Measurements from ENCODE around the gene ZNF783.
A peak's percentile ranks its signal among the peaks of the same experiment; 100 is the strongest.

Gene ZNF783

DNA sequence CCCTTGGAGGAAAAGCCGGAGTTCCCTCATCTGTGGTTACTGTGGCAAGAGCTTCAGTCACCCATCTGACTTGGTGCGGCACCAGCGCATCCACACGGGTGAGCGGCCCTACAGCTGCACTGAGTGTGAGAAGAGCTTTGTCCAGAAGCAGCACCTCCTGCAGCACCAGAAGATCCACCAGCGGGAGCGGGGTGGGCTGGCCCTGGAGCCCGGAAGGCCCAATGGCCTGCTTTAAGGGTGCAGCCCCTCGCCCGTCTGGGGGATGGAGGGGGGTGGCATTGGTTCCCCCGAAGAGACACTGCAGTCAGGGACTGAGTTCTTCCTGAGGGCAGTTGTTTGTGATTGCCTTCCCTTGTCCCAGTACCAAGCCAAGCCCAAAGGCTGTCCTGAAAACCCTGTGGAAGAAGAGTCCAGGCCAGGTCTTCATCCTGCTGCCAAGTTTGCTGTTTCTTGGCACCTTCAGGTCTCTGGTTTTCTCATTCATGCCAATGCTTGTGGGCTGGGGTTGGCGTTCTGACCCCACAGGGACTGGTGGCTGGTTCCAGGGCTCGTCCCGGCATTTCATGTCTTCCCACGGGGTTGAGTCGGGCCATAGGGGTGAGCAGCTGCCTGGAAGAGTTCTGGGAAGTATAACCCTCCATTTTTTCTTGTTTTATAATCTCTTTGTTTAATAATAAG lies 7.7 kb upstream of the ZNF783 start:
- no peaks in the 10 kb centered on the region for H3K27me3 ChIP-seq (ENCODE audit: insufficient read depth, poor library complexity, severe bottlenecking)
- TF ChIP-seq, protein P1, sequence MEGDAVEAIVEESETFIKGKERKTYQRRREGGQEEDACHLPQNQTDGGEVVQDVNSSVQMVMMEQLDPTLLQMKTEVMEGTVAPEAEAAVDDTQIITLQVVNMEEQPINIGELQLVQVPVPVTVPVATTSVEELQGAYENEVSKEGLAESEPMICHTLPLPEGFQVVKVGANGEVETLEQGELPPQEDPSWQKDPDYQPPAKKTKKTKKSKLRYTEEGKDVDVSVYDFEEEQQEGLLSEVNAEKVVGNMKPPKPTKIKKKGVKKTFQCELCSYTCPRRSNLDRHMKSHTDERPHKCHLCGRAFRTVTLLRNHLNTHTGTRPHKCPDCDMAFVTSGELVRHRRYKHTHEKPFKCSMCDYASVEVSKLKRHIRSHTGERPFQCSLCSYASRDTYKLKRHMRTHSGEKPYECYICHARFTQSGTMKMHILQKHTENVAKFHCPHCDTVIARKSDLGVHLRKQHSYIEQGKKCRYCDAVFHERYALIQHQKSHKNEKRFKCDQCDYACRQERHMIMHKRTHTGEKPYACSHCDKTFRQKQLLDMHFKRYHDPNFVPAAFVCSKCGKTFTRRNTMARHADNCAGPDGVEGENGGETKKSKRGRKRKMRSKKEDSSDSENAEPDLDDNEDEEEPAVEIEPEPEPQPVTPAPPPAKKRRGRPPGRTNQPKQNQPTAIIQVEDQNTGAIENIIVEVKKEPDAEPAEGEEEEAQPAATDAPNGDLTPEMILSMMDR (IDR thresholded peaks at IDR 0.05; ENCODE audit: poor library complexity, severe bottlenecking), result no peak

DNA sequence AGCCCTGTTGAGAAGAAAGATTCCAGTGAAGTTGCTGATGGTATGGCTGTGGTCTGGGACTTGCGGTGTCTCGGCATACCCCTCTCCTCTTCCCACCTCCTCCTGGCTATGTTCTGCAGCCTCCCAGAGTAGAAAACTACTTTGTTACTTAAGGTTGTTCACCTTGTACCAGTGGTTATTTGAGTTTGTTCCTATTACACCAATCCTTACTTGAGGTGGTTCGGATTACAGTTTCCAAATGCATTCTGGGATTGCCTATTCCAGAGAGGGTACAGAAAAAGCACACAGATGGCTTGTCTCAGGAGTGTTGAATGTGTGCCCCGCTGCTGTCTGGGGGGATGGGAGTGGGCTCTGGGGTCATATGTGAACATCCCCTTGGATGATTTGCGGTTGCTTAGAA lies 6.8 kb upstream of the ZNF783 start:
- H3K9me3 ChIP-seq (ENCODE audit: severe bottlenecking), result no peaks in the 10 kb centered on the region
- H3K27me3 ChIP-seq (ENCODE audit: insufficient read depth, poor library complexity, severe bottlenecking), result no peaks in the 10 kb centered on the region
- no peak for ATAC-seq (ENCODE audit: low read depth)
- no peak overlapping the region for H3K27ac ChIP-seq (ENCODE audit: poor library complexity, severe bottlenecking)
- DNase-seq (ENCODE audit: low spot score), result no peak
- H3K4me1 ChIP-seq (ENCODE audit: insufficient read depth, poor library complexity, severe bottlenecking), result peaks cover 4% of the 10 kb centered on the region
- peaks cover 45% of the 10 kb centered on the region for H3K36me3 ChIP-seq (ENCODE audit: low read depth)
- TF ChIP-seq, protein P1 (IDR thresholded peaks at IDR 0.05; ENCODE audit: poor library complexity, severe bottlenecking), result no peak
- H3K4me3 ChIP-seq (ENCODE audit: severe bottlenecking), result no peak overlapping the region

More for the DNA sequence above, 7.7 kb upstream of the ZNF783 start:
- Histone ChIP-seq H3K9me3 (ENCODE audit: severe bottlenecking) (no peaks in the 10 kb centered on the region), H3K27ac (ENCODE audit: poor library complexity, severe bottlenecking) (no peak overlapping the region), H3K4me3 (ENCODE audit: severe bottlenecking) (no peak overlapping the region), H3K36me3 (ENCODE audit: low read depth) (peaks cover 52% of the 10 kb centered on the region), H3K4me1 (ENCODE audit: insufficient read depth, poor library complexity, severe bottlenecking) (peaks cover 4% of the 10 kb centered on the region)
- DNase-seq (ENCODE audit: low spot score) (no peak), ATAC-seq (ENCODE audit: low read depth) (no peak)

DNA sequence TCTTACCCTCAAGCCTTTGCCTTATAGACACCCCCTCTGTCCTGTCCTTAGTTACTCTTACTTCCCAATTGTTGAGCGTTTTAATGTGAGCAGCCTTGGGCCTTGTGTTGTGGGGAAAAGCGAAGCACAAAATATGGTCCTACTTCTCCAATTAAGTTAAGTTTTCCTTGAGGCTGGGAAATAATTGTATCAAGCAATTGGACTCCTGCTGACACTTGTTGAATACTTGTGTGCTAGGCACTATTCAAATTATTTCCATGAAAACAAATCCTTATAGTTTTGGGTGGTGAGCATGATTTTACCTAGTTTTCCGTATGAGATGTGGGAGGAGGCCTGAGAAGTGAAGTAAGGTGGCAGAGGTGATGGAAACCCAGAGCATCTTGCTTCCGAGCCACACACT lies 5.4 kb upstream of the ZNF783 start:
- TF ChIP-seq, protein P1 (IDR thresholded peaks at IDR 0.05; ENCODE audit: poor library complexity, severe bottlenecking), result no peak
- Histone ChIP-seq H3K27me3 (ENCODE audit: insufficient read depth, poor library complexity, severe bottlenecking) (no peaks in the 10 kb centered on the region), H3K9me3 (ENCODE audit: severe bottlenecking) (no peaks in the 10 kb centered on the region), H3K27ac (ENCODE audit: poor library complexity, severe bottlenecking) (peak overlapping the region; percentile 17), H3K36me3 (ENCODE audit: low read depth) (peaks cover 33% of the 10 kb centered on the region), H3K4me3 (ENCODE audit: severe bottlenecking) (no peak overlapping the region), H3K4me1 (ENCODE audit: insufficient read depth, poor library complexity, severe bottlenecking) (peaks cover 4% of the 10 kb centered on the region)
- no peak for ATAC-seq (ENCODE audit: low read depth)
- DNase-seq (ENCODE audit: low spot score), result no peak

DNA sequence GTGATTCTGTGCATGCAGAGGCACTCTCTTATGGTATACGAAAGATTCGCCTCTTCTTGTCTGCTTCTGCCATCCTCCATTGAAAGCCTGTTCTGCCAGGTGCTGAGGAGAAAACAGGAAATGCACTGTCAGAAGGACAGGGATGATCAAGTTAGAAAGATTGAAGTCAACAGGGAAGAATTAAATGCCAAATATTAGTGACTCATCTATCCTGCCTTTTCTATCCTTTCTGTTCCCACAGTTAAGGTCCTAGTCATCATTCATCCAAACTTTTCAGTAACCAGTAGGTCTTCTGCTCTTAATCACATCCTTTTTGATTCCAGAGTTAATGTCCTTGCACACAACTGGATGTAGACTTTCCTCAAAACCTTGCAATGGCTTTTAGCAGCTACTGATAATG lies 4.8 kb upstream of the ZNF783 start:
- Histone ChIP-seq H3K9me3 (ENCODE audit: severe bottlenecking) (no peaks in the 10 kb centered on the region), H3K27ac (ENCODE audit: poor library complexity, severe bottlenecking) (peak overlapping the region; percentile 17), H3K36me3 (ENCODE audit: low read depth) (peaks cover 27% of the 10 kb centered on the region), H3K27me3 (ENCODE audit: insufficient read depth, poor library complexity, severe bottlenecking) (no peaks in the 10 kb centered on the region), H3K4me1 (ENCODE audit: insufficient read depth, poor library complexity, severe bottlenecking) (peaks cover 4% of the 10 kb centered on the region), H3K4me3 (ENCODE audit: severe bottlenecking) (no peak overlapping the region)
- peak; percentile 5; the same call in 1 of the 3 replicates for ATAC-seq (ENCODE audit: low read depth)
- TF ChIP-seq, protein P1 (IDR thresholded peaks at IDR 0.05; ENCODE audit: poor library complexity, severe bottlenecking), result no peak
- DNase-seq (ENCODE audit: low spot score), result no peak

DNA sequence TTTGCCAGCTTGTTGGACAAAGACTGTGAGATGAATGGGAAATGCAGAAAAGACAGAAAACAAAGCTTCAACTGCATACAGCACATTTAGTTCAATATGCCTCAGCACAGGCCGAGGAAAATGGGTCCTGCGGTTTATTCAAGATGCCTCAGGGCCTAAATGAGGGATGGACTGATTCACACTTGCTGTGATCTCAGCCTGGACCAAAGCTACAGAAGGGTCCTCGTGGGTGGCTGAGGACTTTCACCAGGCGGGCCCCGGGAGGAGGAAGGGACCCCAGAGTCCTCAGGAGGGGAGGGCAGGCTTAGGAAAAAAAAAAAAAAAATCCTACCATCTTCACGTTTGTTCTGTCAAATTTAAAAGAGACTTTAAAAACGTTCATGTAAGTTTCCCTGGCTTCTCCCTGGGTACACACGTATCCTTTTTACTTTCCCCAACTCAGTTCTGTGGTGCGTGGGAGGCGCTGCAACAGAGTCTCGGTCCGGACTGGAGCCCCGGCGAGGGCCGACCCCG lies 624 bp upstream of the ZNF783 start:
- no peaks in the 10 kb centered on the region for H3K27me3 ChIP-seq (ENCODE audit: insufficient read depth, poor library complexity, severe bottlenecking)
- H3K4me3 ChIP-seq (ENCODE audit: severe bottlenecking), result peak overlapping the region; percentile 63
- ATAC-seq (ENCODE audit: low read depth) (peak; percentile 38), DNase-seq (ENCODE audit: low spot score) (no peak)
- peak overlapping the region; percentile 85 for H3K27ac ChIP-seq (ENCODE audit: poor library complexity, severe bottlenecking)
- peaks cover 20% of the 10 kb centered on the region for H3K36me3 ChIP-seq (ENCODE audit: low read depth)
- H3K9me3 ChIP-seq (ENCODE audit: severe bottlenecking), result no peaks in the 10 kb centered on the region
- TF ChIP-seq, protein P1 (IDR thresholded peaks at IDR 0.05; ENCODE audit: poor library complexity, severe bottlenecking), result no peak
- H3K4me1 ChIP-seq (ENCODE audit: insufficient read depth, poor library complexity, severe bottlenecking), result peaks cover 4% of the 10 kb centered on the region
